SK-MEL-5 (cell line): ENCODE data around the gene DLX3. TPM values are rescaled to one million over a fixed set of nuclear protein-coding genes. Genes with fewer than 3 reads are reported as not detected.

Source experiments
- DNase-seq: peaks from one replicate; pipeline ENCODE4 v3.0.0-alpha.2; 2016; ENCODE audit warnings: low read depth, low spot score
- in situ Hi-C: cut with HindIII; loops from 2 replicates; pipeline ENCODE4 v1.10.0; 2016; ENCODE audit warnings: low sequenced_read_pairs, high pct_unique_total_duplicates, low pct_unique_long_range_greater_than_20kb
- total RNA-seq: library from RNA; depleted of rRNA; stranded (reverse); fragments of >200 nt; shearing (Covaris generic); gene quantifications from 2 replicates; pipeline ENCODE4 v1.2.3, GENCODE V29; 2014

The DLX3 gene
- total RNA-seq, 1 experiment from 2014 or later: not detected

- in situ Hi-C loops: no loop called here
- no peak for DNase-seq
Observed at GRCh38 chr17:50027172-50027880, 32.3 kb upstream of the DLX3 start.

- in situ Hi-C loops: no loop called here
- peak; percentile 78 for DNase-seq
Observed at GRCh38 chr17:50026837-50027171, 31.8 kb upstream of the DLX3 start.

- no peak for DNase-seq
- in situ Hi-C loops: no loop called here
Observed at GRCh38 chr17:50026046-50026675, 31.1 kb upstream of the DLX3 start.

GRCh38 chr17:50024808-50025207 lies 29.8 kb upstream of the DLX3 start:
- DNase-seq: no peak
- in situ Hi-C loops: no loop called here

- no peak for DNase-seq
- in situ Hi-C loops: no loop called here
Observed at GRCh38 chr17:50023520-50023919, 28.5 kb upstream of the DLX3 start.

- no peak for DNase-seq
- in situ Hi-C loops: no loop called here
Observed at GRCh38 chr17:50022463-50023130, 27.6 kb upstream of the DLX3 start.

GRCh38 chr17:50021681-50022370 lies 26.8 kb upstream of the DLX3 start:
- in situ Hi-C loops: no loop called here
- DNase-seq: no peak

GRCh38 chr17:50020841-50021599 lies 26.0 kb upstream of the DLX3 start:
- in situ Hi-C loops: no loop called here
- DNase-seq: no peak

GRCh38 chr17:50018909-50019308 lies 23.9 kb upstream of the DLX3 start:
- in situ Hi-C loops: no loop called here
- DNase-seq: no peak

- in situ Hi-C loops: no loop called here
- DNase-seq: no peak
Observed at GRCh38 chr17:50015146-50015545, 20.1 kb upstream of the DLX3 start.

GRCh38 chr17:50014471-50015088 lies 19.6 kb upstream of the DLX3 start:
- no peak for DNase-seq
- in situ Hi-C loops: no loop called here

- in situ Hi-C loops: no loop called here
- DNase-seq: no peak
Observed at GRCh38 chr17:50013079-50013478, 18.1 kb upstream of the DLX3 start.

GRCh38 chr17:50009282-50009681 lies 14.3 kb upstream of the DLX3 start:
- in situ Hi-C loops: no loop called here
- DNase-seq: no peak

- in situ Hi-C loops: no loop called here
- no peak for DNase-seq
Observed at GRCh38 chr17:50003911-50004310, 8.9 kb upstream of the DLX3 start.

GRCh38 chr17:49998836-49999511 lies 4.0 kb upstream of the DLX3 start:
- in situ Hi-C loops: no loop called here
- no peak for DNase-seq

- in situ Hi-C loops: no loop called here
- DNase-seq: peak; percentile 92
Observed at GRCh38 chr17:49997773-49998703, 3.0 kb upstream of the DLX3 start.
